ENCODE data around the gene KCNT1.

GRCh38 chr9:135840539-135840938, 138.6 kb downstream of the KCNT1 start:
- TF ChIP-seq CTCF (IDR thresholded peaks at IDR 0.05; ENCODE audit: poor library complexity), result no peak
- TF ChIP-seq EZH2phosphoT487 (IDR thresholded peaks at IDR 0.05; ENCODE audit: low read depth, severe bottlenecking, unreplicated experiment), result no peak
- no peak for TF ChIP-seq EZH2 (IDR thresholded peaks at IDR 0.05; ENCODE audit: borderline replicate concordance)

Data from hepatocyte (in vitro differentiated cells).